ENCODE data around the gene ZNF219.
A peak's percentile ranks its signal among the peaks of the same experiment; 100 is the strongest.

- TF ChIP-seq POLR2A (IDR thresholded peaks at IDR 0.05), result peak; percentile 36 to 59 (median 40)
- TF ChIP-seq CTCF (IDR thresholded peaks at IDR 0.05 in 8 of 11, conservative IDR thresholded peaks at IDR 0.05 in 3 of 11), result peak; percentile 83 to 95 (median 92)
- TF ChIP-seq POLR2AphosphoS5 (IDR thresholded peaks at IDR 0.05), result peak; percentile 96 to 98 (median 96)
Observed at GRCh38 chr14:21103710-21104447, 5.4 kb upstream of the ZNF219 start.
